CD4-positive, alpha-beta T cell treated with Interleukin-6 at 100 ng/mL for 8 hours (primary cell): Measurements from ENCODE around the gene QRICH2.
A peak's percentile ranks its signal among the peaks of the same experiment; 100 is the strongest.
"Not testable (repeated sequence)": the region's sequence is repeated elsewhere in the genome, so short reads cannot be mapped to it uniquely, and the experiment has no call there.

Experiments
- DNase-seq: peaks from one replicate; pipeline ENCODE4 v3.0.0-alpha.2; 2020; ENCODE audit warnings: mixed read lengths, low spot score

QRICH2 gene

GRCh38 chr17:76307966-76308338 is at the start of gene QRICH2:
Gene QRICH2, minus strand, starts transcription at chr17:76308276. Its CDS starts 278 bp downstream, at chr17:76307998.
- DNase-seq = no peak

GRCh38 chr17:76357597-76358158 is 49.6 kb upstream of the QRICH2 start:
- no peak for DNase-seq

- no peak for DNase-seq
Measured at GRCh38 chr17:76356803-76357456, 48.9 kb upstream of the QRICH2 start.

GRCh38 chr17:76354747-76355310 is 46.8 kb upstream of the QRICH2 start:
- DNase-seq = no peak

GRCh38 chr17:76354317-76354729 is 46.2 kb upstream of the QRICH2 start:
- no peak for DNase-seq

GRCh38 chr17:76353599-76354316 is 45.7 kb upstream of the QRICH2 start, which contains the start of gene PRPSAP1:
Gene PRPSAP1, minus strand, starts transcription at chr17:76353916. Its CDS starts 213 bp downstream, at chr17:76353703.
- peak; percentile 77 for DNase-seq

GRCh38 chr17:76353004-76353598 is 45.0 kb upstream of the QRICH2 start:
- no peak for DNase-seq

- no peak for DNase-seq
Measured at GRCh38 chr17:76351526-76352071, 43.5 kb upstream of the QRICH2 start.

GRCh38 chr17:76350463-76350862 is 42.4 kb upstream of the QRICH2 start:
- DNase-seq = no peak

- not testable (repeated sequence) for DNase-seq
Measured at GRCh38 chr17:76346936-76347335, 38.9 kb upstream of the QRICH2 start.

GRCh38 chr17:76345377-76345974 is 37.4 kb upstream of the QRICH2 start:
- no peak for DNase-seq

- no peak for DNase-seq
Measured at GRCh38 chr17:76343106-76343505, 35.0 kb upstream of the QRICH2 start.

GRCh38 chr17:76341301-76341700 is 33.2 kb upstream of the QRICH2 start:
- DNase-seq = no peak

- no peak for DNase-seq
Measured at GRCh38 chr17:76337413-76337777, 29.3 kb upstream of the QRICH2 start.

GRCh38 chr17:76336756-76337412 is 28.8 kb upstream of the QRICH2 start:
- no peak for DNase-seq

- DNase-seq = no peak
Measured at GRCh38 chr17:76335716-76336381, 27.8 kb upstream of the QRICH2 start.

- DNase-seq = no peak
Measured at GRCh38 chr17:76333673-76334505, 25.8 kb upstream of the QRICH2 start.

GRCh38 chr17:76331083-76331482 is 23.0 kb upstream of the QRICH2 start:
- DNase-seq = no peak

- DNase-seq = no peak
Measured at GRCh38 chr17:76329664-76330063, 21.6 kb upstream of the QRICH2 start.

GRCh38 chr17:76327696-76328095 is 19.6 kb upstream of the QRICH2 start:
- DNase-seq = no peak
